Liver (tissue), 9 donors: Measurements from ENCODE around the gene LY6G6F. TPM values are rescaled to one million over a fixed set of nuclear protein-coding genes. Genes with fewer than 3 reads are reported as not detected.

Source experiments
- DNase-seq: peaks from one replicate; pipeline ENCODE4 v3.0.0-alpha.2; 2017; ENCODE audit warnings: low spot score
- H3K27ac ChIP-seq, 2 donors: one replicate each; pipeline ENCODE4 v1.7.0; 2013; ENCODE audit warnings: inconsistent platforms in 2 of 2, low read length in 2 of 2, control low read depth in 1 of 2, low read depth in 1 of 2, mild to moderate bottlenecking in 1 of 2
- H3K27me3 ChIP-seq, 4 donors: one replicate each; pipeline versions ENCODE4 v1.6.1 to v1.7.0; 2013; ENCODE audit warnings: low read length in 3 of 4, inconsistent platforms in 1 of 4, mild to moderate bottlenecking in 1 of 4, moderate library complexity in 1 of 4; ENCODE audit not compliant: control insufficient read depth in 4 of 4, insufficient read depth in 4 of 4
- H3K36me3 ChIP-seq, 4 donors: one replicate each; pipeline versions ENCODE4 v1.6.1 to v1.7.0; 2013; ENCODE audit warnings: low read length in 3 of 4, mild to moderate bottlenecking in 3 of 4, low read depth in 1 of 4, moderate library complexity in 1 of 4; ENCODE audit not compliant: control insufficient read depth in 4 of 4, insufficient read depth in 3 of 4
- H3K4me1 ChIP-seq, 4 donors: one replicate each; pipeline versions ENCODE4 v1.6.1 to v1.7.0; 2013; ENCODE audit warnings: low read length in 3 of 4, mild to moderate bottlenecking in 3 of 4, moderate library complexity in 1 of 4; ENCODE audit not compliant: control insufficient read depth in 4 of 4, insufficient read depth in 4 of 4
- H3K4me3 ChIP-seq, 3 donors: one replicate each; pipeline versions ENCODE4 v1.6.1 to v1.7.0; 2013; ENCODE audit warnings: low read length in 3 of 3, control low read depth in 1 of 3, low read depth in 1 of 3, mild to moderate bottlenecking in 1 of 3
- H3K9ac ChIP-seq, 2 donors: one replicate each; pipeline ENCODE4 v1.7.0; 2013; ENCODE audit warnings: low read length in 2 of 2, mild to moderate bottlenecking in 2 of 2, moderate library complexity in 2 of 2, control low read depth in 1 of 2, low read depth in 1 of 2
- H3K9me3 ChIP-seq, 4 donors: one replicate each; pipeline versions ENCODE4 v1.6.1 to v1.7.0; 2013; ENCODE audit warnings: low read length in 3 of 4; ENCODE audit not compliant: control insufficient read depth in 4 of 4
- EGR1 ChIP-seq, 2 donors: IDR thresholded peaks; 2 replicates each; pipeline ENCODE4 v1.6.1; 2016 to 2018; ENCODE audit warnings: antibody characterized with exemption in 2 of 2, low read depth in 2 of 2
- FOXA1 ChIP-seq: IDR thresholded peaks from 2 replicates; pipeline ENCODE4 v1.6.1; 2016; ENCODE audit warnings: antibody characterized with exemption
- FOXA2 ChIP-seq: IDR thresholded peaks from 2 replicates; pipeline ENCODE4 v1.6.1; 2016; ENCODE audit warnings: antibody characterized with exemption
- HNF4A ChIP-seq, 2 donors: conservative IDR thresholded peaks; 2 replicates each; pipeline ENCODE4 v1.6.1; 2016; ENCODE audit warnings: antibody characterized with exemption in 2 of 2, mild to moderate bottlenecking in 2 of 2
- HNF4G ChIP-seq: IDR thresholded peaks from 2 replicates; pipeline ENCODE4 v1.6.1; 2016; ENCODE audit warnings: antibody characterized with exemption
- JUND ChIP-seq, 2 donors: IDR thresholded peaks; 2 replicates each; pipeline ENCODE4 v1.6.1; 2016; ENCODE audit warnings: antibody characterized with exemption in 2 of 2
- NR2F2 ChIP-seq: IDR thresholded peaks from 2 replicates; pipeline ENCODE4 v1.6.1; 2016; ENCODE audit warnings: antibody characterized with exemption
- RAD21 ChIP-seq, 2 donors: IDR thresholded peaks; 2 replicates each; pipeline ENCODE4 v1.6.1; 2016; ENCODE audit warnings: antibody characterized with exemption in 2 of 2, mild to moderate bottlenecking in 2 of 2
- RXRA ChIP-seq, 2 donors: IDR thresholded peaks; 2 replicates each; pipeline ENCODE4 v1.6.1; 2017 to 2018; ENCODE audit warnings: antibody characterized with exemption in 2 of 2, mild to moderate bottlenecking in 1 of 2
- SP1 ChIP-seq: IDR thresholded peaks from 2 replicates; pipeline ENCODE4 v1.6.1; 2018; ENCODE audit warnings: antibody characterized with exemption, mild to moderate bottlenecking
- YY1 ChIP-seq: IDR thresholded peaks from 2 replicates; pipeline ENCODE4 v1.6.1; 2016; ENCODE audit warnings: antibody characterized with exemption, mild to moderate bottlenecking
- WGBS: extraction: QIAGEN DNeasy Blood & Tissue Kit; methylation state at CpG from one replicate; pipeline ENCODE4 v1.1.7; 2013; 5-methylcytosine and 5-hydroxymethylcytosine counted together
- polyA plus RNA-seq, 2 donors: library from polyadenylated mRNA; stranded (reverse) in 1 of 2; unstranded in 1 of 2; fragments of 200-250 nt in 1 of 2; fragments of >200 nt in 1 of 2; fragmentation: Nextera tagmentation in 1 of 2; extraction: Ambion mirVana in 1 of 2; gene quantifications; one replicate each; pipeline versions ENCODE4 v1.2.1 to v1.2.3, GENCODE V29; 2013 to 2015
- total RNA-seq, 2 donors: library from RNA; depleted of rRNA; stranded (reverse); fragments of >200 nt; gene quantifications; one replicate each; pipeline ENCODE4 v1.2.3, GENCODE V29; 2014
- TF ChIP-seq, protein P1 (sequence below): IDR thresholded peaks from 2 replicates; pipeline ENCODE4 v1.6.1; 2016; ENCODE audit warnings: antibody characterized with exemption
- TF ChIP-seq, protein P2 (sequence below): IDR thresholded peaks from 2 replicates; pipeline ENCODE4 v1.6.1; 2016; ENCODE audit warnings: antibody characterized with exemption
- TF ChIP-seq, protein P3 (sequence below): IDR thresholded peaks from 2 replicates; pipeline ENCODE4 v1.6.1; 2016; ENCODE audit warnings: antibody characterized with exemption
- TF ChIP-seq, protein P4 (sequence below): fragments of 150-350 bp; IDR thresholded peaks from 2 replicates; pipeline ENCODE4 v1.5.1; 2017; ENCODE audit warnings: improper control_type of control experiment, low read depth, low read length; ENCODE audit not compliant: missing input control
- donor health status: healthy.
- donor health status: healthy.
- donor health status: healthy.
- donor health status: healthy.
- donor health status: healthy.

Gene LY6G6F
- total and polyA plus RNA-seq, 4 donors, result 0.08 to 3.2 TPM; not detected in 2

DNA sequence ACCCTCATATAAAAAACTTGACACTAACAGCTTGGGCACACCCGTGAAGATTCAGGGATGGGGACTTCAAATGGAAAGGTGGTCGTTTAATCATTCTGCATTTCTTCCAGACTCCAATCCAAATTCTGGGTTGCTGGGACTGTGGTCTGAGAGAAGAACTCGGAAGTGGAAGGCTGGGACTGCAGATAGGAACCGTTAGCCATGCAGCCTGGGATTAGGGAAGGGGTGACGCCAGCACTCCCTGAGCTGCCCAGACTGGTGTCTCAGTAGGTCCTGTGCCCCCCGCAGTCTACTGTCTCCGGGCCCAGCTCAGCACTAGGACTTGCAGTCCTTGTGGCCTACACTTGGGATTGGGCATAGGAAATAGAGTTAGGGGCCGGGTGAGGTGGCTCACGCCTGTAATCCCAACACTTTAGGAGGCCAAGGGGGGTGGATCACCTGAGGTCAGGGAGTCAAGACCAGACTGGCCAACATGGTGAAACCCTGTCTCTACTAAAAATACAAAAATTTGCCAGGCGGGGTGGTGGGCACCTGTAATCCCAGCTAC, 30.2 kb downstream of the LY6G6F start:
- Histone ChIP-seq H3K9me3 (no peaks in the 10 kb centered on the region), H3K27me3 (no peaks in the 10 kb centered on the region), H3K9ac (peak overlapping the region in 1 of 2 donors; percentile 98), H3K4me3 (peak overlapping the region; percentile 53 to 84 (median 80)), H3K4me1 (peaks cover 22 to 63% (median 47%) of the 10 kb centered on the region in 4 donors), H3K36me3 (peaks cover 4 to 17% (median 16%) of the 10 kb centered on the region in 4 donors), H3K27ac (peak overlapping the region; percentile 90 to 96)
- no peak for TF ChIP-seq YY1
- no peak for TF ChIP-seq FOXA2
- DNase-seq, result no peak
- 51% methylated on average over 10 of the region's 10 CpGs for WGBS

DNA sequence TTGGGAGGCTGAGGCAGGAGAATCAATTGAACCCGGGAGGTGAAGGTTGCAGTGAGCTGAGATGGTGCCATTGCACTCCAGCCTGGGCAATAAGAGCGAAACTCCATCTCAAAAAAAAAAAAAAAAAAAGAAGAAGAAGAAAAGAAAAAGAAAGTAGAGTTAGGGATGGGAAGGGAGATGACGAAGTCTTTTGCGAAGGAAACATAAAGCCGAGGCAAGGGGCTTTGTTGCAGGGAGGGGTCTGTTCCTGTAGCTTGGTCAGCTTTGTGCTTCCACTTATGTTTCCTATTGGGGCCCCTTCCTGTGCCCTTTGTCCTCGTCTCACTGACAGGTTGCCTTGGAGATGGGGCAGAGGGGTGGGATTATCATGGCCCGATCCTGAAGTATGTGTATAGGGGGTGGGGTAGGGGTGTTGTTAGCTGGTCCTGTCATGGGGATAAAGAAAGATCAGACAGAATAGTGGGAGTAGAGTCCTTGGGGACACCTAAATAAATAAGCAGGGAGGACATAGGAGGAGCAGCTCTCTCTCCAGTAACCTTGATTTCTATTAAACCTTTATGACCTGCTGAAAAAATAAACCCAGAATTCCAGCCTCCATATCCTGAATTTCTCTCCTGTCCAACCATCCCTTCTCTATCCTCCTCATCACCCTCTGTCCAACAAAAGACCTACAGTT, 30.8 kb downstream of the LY6G6F start:
- Histone ChIP-seq H3K27me3 (no peaks in the 10 kb centered on the region), H3K27ac (peak overlapping the region; percentile 90 to 96), H3K9me3 (no peaks in the 10 kb centered on the region), H3K9ac (peak overlapping the region in 1 of 2 donors; percentile 74), H3K4me1 (peaks cover 22 to 60% (median 46%) of the 10 kb centered on the region in 4 donors), H3K4me3 (no peak overlapping the region), H3K36me3 (peaks cover 3 to 11% (median 10%) of the 10 kb centered on the region in 4 donors)
- DNase-seq, result peak; percentile 68
- TF ChIP-seq, protein P1, sequence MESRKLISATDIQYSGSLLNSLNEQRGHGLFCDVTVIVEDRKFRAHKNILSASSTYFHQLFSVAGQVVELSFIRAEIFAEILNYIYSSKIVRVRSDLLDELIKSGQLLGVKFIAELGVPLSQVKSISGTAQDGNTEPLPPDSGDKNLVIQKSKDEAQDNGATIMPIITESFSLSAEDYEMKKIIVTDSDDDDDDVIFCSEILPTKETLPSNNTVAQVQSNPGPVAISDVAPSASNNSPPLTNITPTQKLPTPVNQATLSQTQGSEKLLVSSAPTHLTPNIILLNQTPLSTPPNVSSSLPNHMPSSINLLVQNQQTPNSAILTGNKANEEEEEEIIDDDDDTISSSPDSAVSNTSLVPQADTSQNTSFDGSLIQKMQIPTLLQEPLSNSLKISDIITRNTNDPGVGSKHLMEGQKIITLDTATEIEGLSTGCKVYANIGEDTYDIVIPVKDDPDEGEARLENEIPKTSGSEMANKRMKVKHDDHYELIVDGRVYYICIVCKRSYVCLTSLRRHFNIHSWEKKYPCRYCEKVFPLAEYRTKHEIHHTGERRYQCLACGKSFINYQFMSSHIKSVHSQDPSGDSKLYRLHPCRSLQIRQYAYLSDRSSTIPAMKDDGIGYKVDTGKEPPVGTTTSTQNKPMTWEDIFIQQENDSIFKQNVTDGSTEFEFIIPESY, result peak; percentile 25
- no peak for TF ChIP-seq HNF4G
- TF ChIP-seq NR2F2, result no peak
- no peak for TF ChIP-seq SP1
- peak in 1 of 2 donors; percentile 12 for TF ChIP-seq HNF4A (conservative IDR thresholded peaks at IDR 0.05)
- TF ChIP-seq, protein P2, sequence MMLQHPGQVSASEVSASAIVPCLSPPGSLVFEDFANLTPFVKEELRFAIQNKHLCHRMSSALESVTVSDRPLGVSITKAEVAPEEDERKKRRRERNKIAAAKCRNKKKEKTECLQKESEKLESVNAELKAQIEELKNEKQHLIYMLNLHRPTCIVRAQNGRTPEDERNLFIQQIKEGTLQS, result no peak
- WGBS, result 46% methylated on average over 7 of the region's 7 CpGs

DNA sequence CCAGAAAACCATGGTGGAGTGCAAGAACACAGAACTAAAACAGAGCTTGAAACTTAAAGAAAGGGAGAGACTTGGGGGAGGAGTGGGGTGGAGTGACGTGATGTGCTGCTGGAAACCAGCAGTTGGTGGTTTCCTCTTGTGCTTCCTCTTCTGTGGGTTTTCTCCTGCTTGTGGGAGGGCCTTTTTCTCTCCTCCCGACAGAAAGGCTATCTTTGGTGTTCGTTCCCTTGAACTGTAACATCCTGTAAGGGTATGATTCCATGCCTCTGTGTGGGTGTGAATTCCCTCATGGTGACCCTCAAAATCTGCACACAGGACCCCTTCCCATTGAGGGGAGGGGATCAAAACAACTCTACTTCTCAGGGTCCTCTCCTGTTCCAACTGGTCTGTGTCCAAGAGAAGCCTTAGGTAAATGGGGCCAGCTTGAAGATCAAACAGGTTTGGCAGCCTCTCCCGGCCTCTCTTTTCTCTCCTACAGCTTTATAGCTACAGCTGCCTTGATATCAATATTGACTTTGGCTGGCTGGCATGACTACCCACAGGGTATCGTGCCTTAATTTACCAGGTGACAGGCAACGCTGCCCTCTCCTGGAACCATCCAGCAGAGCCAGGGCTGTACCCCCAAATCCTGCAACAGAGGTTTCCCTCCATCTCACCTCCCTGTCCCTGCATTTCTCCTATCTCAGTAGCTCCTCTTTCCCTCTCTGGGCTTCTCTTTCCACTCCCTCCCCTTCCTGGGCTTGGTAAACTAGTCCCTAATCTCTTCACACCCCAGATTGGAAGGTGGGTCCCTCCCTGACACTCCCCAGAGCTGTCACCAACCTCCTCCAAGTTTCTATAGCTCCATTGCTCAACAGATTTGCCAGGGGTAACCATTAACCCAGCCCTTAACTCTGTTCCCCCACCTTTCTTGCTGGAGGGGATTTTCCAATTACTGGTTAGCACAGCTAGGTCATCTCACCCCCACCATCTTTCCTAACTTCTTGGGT, 31.6 kb downstream of the LY6G6F start:
- Histone ChIP-seq H3K9me3 (no peaks in the 10 kb centered on the region), H3K36me3 (peaks cover 2 to 8% (median 6%) of the 10 kb centered on the region in 4 donors), H3K4me1 (peaks cover 22 to 60% (median 46%) of the 10 kb centered on the region in 4 donors), H3K27ac (peak overlapping the region; percentile 85 to 90), H3K4me3 (no peak overlapping the region), H3K9ac (peak overlapping the region; percentile 3 to 74), H3K27me3 (no peaks in the 10 kb centered on the region)
- TF ChIP-seq FOXA1 (peak; percentile 67), EGR1 (IDR thresholded peaks at IDR 0.05; ENCODE audit: low read depth in 2 of 2) (peak in 1 of 2 donors; percentile 9), NR2F2 (peak; percentile 63), FOXA2 (peak; percentile 83), RXRA (IDR thresholded peaks at IDR 0.05) (peak in 1 of 2 donors; percentile 3), SP1 (peak; percentile 37), YY1 (no peak), HNF4A (conservative IDR thresholded peaks at IDR 0.05) (peak; percentile 10 to 31), RAD21 (IDR thresholded peaks at IDR 0.05) (peak; percentile 40 to 51), JUND (IDR thresholded peaks at IDR 0.05) (peak in 1 of 2 donors; percentile 5)
- TF ChIP-seq, protein P3, sequence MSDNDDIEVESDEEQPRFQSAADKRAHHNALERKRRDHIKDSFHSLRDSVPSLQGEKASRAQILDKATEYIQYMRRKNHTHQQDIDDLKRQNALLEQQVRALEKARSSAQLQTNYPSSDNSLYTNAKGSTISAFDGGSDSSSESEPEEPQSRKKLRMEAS, result no peak
- TF ChIP-seq, protein P4, sequence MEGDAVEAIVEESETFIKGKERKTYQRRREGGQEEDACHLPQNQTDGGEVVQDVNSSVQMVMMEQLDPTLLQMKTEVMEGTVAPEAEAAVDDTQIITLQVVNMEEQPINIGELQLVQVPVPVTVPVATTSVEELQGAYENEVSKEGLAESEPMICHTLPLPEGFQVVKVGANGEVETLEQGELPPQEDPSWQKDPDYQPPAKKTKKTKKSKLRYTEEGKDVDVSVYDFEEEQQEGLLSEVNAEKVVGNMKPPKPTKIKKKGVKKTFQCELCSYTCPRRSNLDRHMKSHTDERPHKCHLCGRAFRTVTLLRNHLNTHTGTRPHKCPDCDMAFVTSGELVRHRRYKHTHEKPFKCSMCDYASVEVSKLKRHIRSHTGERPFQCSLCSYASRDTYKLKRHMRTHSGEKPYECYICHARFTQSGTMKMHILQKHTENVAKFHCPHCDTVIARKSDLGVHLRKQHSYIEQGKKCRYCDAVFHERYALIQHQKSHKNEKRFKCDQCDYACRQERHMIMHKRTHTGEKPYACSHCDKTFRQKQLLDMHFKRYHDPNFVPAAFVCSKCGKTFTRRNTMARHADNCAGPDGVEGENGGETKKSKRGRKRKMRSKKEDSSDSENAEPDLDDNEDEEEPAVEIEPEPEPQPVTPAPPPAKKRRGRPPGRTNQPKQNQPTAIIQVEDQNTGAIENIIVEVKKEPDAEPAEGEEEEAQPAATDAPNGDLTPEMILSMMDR, result peak; percentile 23
- TF ChIP-seq, protein P1, result peak; percentile 1
- TF ChIP-seq, protein P2, result no peak
- WGBS, result 9% methylated on average over 6 of the region's 6 CpGs
- peak; percentile 56 for DNase-seq
